HCEC 1CT (cell line): ENCODE data around the gene CCDC183.
"Not testable (repeated sequence)": the region's sequence is repeated elsewhere in the genome, so short reads cannot be mapped to it uniquely, and the experiment has no call there.

Experiments
- DNase-seq: peaks from one replicate; pipeline ENCODE4 v3.0.0-alpha.2; 2017

CCDC183 gene

GRCh38 chr9:136785565-136786355, 10.4 kb upstream of the CCDC183 start:
- not testable (repeated sequence) for DNase-seq

DNA sequence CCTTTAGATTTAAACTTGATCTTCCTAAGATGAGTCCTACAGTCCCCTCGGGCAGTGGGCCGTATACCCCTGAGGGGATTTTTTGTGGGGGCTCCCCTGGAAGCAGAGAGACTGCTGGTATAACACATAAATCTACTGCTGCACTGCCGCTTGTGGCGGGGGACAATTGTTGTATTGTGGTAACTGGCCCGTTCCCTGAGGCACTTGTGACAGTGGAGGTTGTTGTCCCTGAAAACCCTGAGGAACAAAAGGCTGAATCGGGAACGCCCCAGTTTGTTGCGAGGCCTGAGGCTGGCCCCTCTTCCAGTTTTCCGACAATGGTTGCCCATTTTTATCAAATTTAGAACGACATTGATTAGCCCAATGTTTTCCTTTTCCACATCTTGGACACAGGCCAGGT, 9.7 kb upstream of the CCDC183 start:
- DNase-seq = no peak

DNA sequence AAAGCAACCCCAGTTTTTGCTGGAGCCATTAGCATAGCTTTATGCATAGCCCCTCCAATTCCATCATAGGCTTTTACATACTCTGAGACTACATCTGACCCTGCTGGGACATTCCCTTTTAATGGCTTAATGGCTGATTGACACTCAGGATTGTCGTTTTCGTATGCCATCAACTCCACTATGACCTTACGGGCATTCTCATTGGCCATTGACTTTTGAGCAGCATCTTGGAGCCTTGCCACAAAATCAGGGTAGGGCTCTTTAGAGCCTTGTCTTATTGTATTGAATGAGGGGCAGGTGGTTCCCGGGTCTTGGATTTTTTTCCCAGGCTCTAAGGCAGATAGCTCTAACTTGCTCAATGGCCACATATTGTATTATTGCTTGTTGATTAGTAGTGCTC, 9.2 kb upstream of the CCDC183 start:
- not testable (repeated sequence) for DNase-seq

DNA sequence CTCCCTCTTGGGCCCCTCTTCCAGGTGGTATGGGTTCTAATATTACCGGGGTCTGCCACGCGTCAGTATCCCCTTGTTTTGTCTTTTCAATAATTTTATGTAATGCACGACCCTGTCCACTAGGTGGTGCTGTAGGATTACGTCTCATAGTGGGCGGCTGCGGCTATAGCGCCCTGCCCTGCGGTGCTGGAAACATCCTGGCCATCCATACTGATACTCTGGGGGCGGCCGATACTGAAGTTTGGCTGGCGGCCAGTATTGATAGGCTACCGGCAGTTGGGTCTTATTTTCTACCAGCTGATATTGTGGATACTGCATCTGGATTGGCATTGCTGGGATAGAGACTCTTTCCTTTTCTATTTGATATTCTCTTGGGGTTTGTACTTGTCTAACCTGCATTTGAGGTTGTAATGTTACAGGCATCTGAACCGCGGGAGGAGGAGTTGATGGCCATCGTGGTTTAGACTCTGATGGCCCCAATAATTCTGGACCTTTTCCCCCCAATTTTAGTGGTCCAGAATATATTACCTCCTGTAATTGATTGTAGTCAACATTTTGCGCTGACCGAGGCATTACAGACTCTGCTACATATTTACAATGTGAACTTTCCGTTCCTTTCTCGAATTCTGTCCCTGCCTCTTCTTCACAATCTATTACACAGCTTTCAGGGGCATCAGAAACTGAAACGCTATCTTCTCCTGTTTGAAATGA, 8.3 kb upstream of the CCDC183 start:
- DNase-seq = peak; percentile 44

- DNase-seq = not testable (repeated sequence)
Measured at GRCh38 chr9:136788644-136789522, 7.3 kb upstream of the CCDC183 start.

GRCh38 chr9:136789523-136789937, 6.6 kb upstream of the CCDC183 start:
- no peak for DNase-seq

GRCh38 chr9:136790640-136791515, 5.3 kb upstream of the CCDC183 start, which contains the start of gene TMEM141:
Gene TMEM141 (plus strand): TSS chr9:136791344. CDS start chr9:136791371, 27 bp downstream.
- peak; percentile 100 for DNase-seq

GRCh38 chr9:136791516-136792276, 4.4 kb upstream of the CCDC183 start:
- DNase-seq = no peak

GRCh38 chr9:136792321-136793085, 3.6 kb upstream of the CCDC183 start:
- DNase-seq = no peak

GRCh38 chr9:136793086-136793946, 2.8 kb upstream of the CCDC183 start:
- no peak for DNase-seq

GRCh38 chr9:136794281-136794999, 1.7 kb upstream of the CCDC183 start:
- DNase-seq = no peak

- no peak for DNase-seq
Measured at GRCh38 chr9:136795000-136795348, 1.2 kb upstream of the CCDC183 start.

DNA sequence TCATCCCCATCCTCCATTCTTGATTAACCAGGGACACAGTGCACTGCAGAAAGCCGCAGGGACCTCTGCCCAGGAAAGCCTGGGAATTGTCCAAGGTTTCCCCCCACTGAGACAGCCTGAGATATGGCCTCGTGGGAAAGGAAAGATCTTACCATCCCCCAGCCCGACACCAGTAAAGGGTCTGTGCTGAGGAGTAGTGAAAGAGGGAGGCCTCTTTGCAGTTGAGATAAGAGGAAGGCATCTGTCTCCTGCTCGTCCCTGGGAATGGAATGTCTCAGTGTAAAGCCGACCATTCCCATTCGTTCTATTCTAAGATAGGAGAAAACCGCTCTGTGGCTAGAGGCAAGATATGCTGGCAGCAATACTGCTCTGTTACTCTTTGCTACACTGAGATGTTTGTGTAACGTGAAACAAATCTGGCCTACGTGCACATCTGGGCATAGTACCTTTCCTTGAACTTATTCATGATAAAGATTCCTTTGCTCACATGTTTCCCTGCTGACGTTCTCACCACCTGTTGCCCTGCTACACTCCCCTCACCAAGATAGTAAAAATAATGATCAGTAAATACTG, 723 bp downstream of the CCDC183 start:
- not testable (repeated sequence) for DNase-seq

- no peak for DNase-seq
Measured at GRCh38 chr9:136798708-136799078, 2.6 kb downstream of the CCDC183 start.

GRCh38 chr9:136799079-136799853, 3.1 kb downstream of the CCDC183 start:
- DNase-seq = no peak

DNA sequence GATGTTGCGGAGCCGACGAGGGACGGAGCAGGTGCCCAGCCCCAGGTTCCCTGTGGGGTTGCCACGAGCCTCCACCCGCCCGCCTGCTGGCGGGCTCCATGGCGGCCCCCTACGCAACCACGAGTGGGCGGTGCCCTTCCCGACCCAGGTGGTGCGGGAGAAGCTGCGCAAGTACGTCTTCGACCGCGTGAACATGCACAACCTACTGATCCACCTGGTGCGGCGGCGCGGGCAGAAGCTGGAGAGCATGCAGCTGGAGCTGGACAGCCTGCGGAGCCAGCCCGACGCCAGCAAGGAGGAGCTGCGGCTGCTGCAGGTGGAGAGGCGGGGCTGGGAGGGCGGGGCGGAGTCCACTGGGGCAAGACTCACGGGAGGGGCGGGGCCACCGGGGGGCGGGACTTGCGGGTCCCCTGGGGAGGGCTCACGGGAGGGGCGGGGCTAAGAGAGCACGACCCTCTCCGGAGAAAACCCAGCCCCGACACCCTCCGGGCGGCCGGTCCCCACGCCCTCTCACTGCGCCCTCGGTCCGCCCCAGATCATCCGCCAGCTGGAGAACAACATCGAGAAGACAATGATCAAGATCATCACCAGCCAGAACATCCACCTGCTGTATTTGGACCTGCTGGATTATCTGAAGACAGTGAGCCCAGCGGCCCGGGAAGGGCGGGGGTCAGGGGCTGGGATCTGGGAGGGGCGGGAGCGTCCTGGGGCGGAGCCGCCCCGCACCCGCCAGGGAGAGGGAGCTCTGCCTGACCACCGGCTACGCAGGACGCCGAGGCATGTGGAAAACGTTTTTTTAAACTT, 3.9 kb downstream of the CCDC183 start:
- DNase-seq = peak; percentile 30

DNA sequence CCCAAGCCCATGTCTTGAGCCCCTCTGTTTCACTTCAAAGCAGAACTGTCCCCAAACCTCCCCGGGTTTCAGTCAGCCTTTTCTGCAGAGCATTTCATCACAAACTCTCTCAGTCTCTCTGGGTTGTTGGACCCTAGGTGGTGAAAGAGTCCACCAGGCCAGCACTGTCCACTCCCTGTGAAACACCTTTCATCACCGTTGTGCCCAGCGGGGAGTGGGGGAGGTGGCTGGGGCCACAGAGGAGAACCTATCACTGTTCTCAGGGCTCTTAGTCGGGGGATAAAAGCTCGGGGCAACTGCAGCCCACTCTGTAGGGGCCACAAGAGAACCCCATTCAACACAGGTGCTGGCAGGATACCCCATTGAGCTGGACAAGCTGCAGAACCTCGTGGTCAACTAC, 6.2 kb downstream of the CCDC183 start:
- no peak for DNase-seq
